Measurements from ENCODE around the gene MRPS5.

MRPS5 gene

GRCh38 chr2:95121407-95122196, at the start of gene MRPS5:
Gene MRPS5, minus strand, starts transcription at chr2:95121808. Its CDS starts 17 bp downstream, at chr2:95121791.
- peak; percentile 95 for DNase-seq (ENCODE audit: low spot score)
- TF ChIP-seq, protein P1, sequence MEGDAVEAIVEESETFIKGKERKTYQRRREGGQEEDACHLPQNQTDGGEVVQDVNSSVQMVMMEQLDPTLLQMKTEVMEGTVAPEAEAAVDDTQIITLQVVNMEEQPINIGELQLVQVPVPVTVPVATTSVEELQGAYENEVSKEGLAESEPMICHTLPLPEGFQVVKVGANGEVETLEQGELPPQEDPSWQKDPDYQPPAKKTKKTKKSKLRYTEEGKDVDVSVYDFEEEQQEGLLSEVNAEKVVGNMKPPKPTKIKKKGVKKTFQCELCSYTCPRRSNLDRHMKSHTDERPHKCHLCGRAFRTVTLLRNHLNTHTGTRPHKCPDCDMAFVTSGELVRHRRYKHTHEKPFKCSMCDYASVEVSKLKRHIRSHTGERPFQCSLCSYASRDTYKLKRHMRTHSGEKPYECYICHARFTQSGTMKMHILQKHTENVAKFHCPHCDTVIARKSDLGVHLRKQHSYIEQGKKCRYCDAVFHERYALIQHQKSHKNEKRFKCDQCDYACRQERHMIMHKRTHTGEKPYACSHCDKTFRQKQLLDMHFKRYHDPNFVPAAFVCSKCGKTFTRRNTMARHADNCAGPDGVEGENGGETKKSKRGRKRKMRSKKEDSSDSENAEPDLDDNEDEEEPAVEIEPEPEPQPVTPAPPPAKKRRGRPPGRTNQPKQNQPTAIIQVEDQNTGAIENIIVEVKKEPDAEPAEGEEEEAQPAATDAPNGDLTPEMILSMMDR (IDR thresholded peaks at IDR 0.05; ENCODE audit: borderline replicate concordance, control extremely low read depth, extremely low read depth, insufficient read depth, missing control alignments) = peak; percentile 21
- in situ Hi-C loops (cut with MboI; ENCODE audit: low sequenced_read_pairs, unreplicated experiment) = no loop called here

GRCh38 chr2:95166065-95166763, 44.6 kb upstream of the MRPS5 start:
- peak; percentile 23 for DNase-seq (ENCODE audit: low spot score)
- in situ Hi-C loops (cut with MboI; ENCODE audit: low sequenced_read_pairs, unreplicated experiment) = no loop called here
- TF ChIP-seq, protein P1 (IDR thresholded peaks at IDR 0.05; ENCODE audit: borderline replicate concordance, control extremely low read depth, extremely low read depth, insufficient read depth, missing control alignments) = no peak

GRCh38 chr2:95165371-95166064, 43.9 kb upstream of the MRPS5 start, which contains the start of gene ZNF2:
Gene ZNF2, plus strand, starts transcription at chr2:95165809. Its CDS starts 10,418 bp downstream, at chr2:95176227.
- TF ChIP-seq, protein P1 (IDR thresholded peaks at IDR 0.05; ENCODE audit: borderline replicate concordance, control extremely low read depth, extremely low read depth, insufficient read depth, missing control alignments) = no peak
- in situ Hi-C loops (cut with MboI; ENCODE audit: low sequenced_read_pairs, unreplicated experiment) = no loop called here

GRCh38 chr2:95165030-95165370, 43.4 kb upstream of the MRPS5 start:
- DNase-seq (ENCODE audit: low spot score) = no peak
- TF ChIP-seq, protein P1 (IDR thresholded peaks at IDR 0.05; ENCODE audit: borderline replicate concordance, control extremely low read depth, extremely low read depth, insufficient read depth, missing control alignments) = no peak
- in situ Hi-C loops (cut with MboI; ENCODE audit: low sequenced_read_pairs, unreplicated experiment) = no loop called here

More at GRCh38 chr2:95165371-95166064, 43.9 kb upstream of the MRPS5 start, which contains the start of gene ZNF2:
- peak; percentile 98 for DNase-seq (ENCODE audit: low spot score)

- in situ Hi-C loops (cut with MboI; ENCODE audit: low sequenced_read_pairs, unreplicated experiment) = no loop called here
- TF ChIP-seq, protein P1 (IDR thresholded peaks at IDR 0.05; ENCODE audit: borderline replicate concordance, control extremely low read depth, extremely low read depth, insufficient read depth, missing control alignments) = no peak
- peak; percentile 89 for DNase-seq (ENCODE audit: low spot score)
These were observed 38.3 kb upstream of the MRPS5 start, which contains the start of gene ZNF514 for GRCh38 chr2:95159690-95160449. Gene ZNF514, minus strand, starts transcription at chr2:95159848. Its CDS starts 6,595 bp downstream, at chr2:95153253.

Data from GM13976 (cell line).